ENCODE data around the gene SLC4A4. TPM values are rescaled to one million over a fixed set of nuclear protein-coding genes. Genes with fewer than 3 reads are reported as not detected.

The SLC4A4 gene
- total and polyA plus RNA-seq, 10 of the 15 experiments (the other 5 are each of a cell fraction or from before 2014, with no cell fraction given): 0.05 to 0.44 (median 0.18) TPM

DNA sequence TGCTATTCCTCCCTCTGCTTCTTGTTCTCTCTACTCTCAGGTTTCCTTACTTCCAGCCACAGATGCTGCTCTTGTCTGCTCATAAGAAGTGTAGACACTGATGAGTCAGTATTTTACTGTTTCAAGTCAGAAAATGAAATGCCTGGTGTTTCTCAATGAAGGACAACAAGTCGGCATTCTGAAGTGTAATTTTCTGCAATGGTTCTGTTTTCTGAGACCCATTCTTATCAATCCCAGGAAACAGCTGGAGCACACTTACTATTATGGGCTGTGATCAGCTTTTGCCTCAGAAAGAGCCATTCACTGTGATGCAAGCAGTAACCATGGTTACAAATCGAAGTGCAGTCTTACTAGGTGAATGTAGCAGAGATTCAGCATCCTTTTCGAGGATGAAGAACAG lies 42.0 kb downstream of the SLC4A4 start:
- no peak overlapping the region for H3K4me3 ChIP-seq
- H3K4me1 ChIP-seq (ENCODE audit: control insufficient read depth, insufficient read depth, low read length): no peaks in the 10 kb centered on the region
- no peaks in the 10 kb centered on the region for H3K27me3 ChIP-seq (replicated peaks in 1 of 2; ENCODE audit: control insufficient read depth in 2 of 2, insufficient read depth in 2 of 2, low read length in 1 of 2)
- POLR2A ChIA-PET: no interaction called here
- intact Hi-C loops (cut with micrococcal nuclease; ENCODE audit: unreplicated experiment) (no loop called here), in situ Hi-C loops (cut with MboI) (no loop called here)
- no TSS peak for BruUV-seq (replicated peaks)
- H3K36me3 ChIP-seq (ENCODE audit: control insufficient read depth in 2 of 2, insufficient read depth in 2 of 2, low read length in 1 of 2): no peaks in the 10 kb centered on the region
- H3K27ac ChIP-seq (ENCODE audit: control insufficient read depth, insufficient read depth): no peak overlapping the region
- DNase-seq (ENCODE audit: low read depth, low spot score) (no peak), FAIRE-seq (no peak), ATAC-seq (no peak)
- 28% methylated on average over 3 of the region's 3 CpGs for WGBS (ENCODE audit: insufficient coverage, insufficient replicate concordance, low lambda C conversion rate, missing lambda C conversion rate)
- no peaks in the 10 kb centered on the region for H3K79me2 ChIP-seq (ENCODE audit: control insufficient read depth, insufficient read depth, low read length)
- SMC1A ChIA-PET (ENCODE audit: uncharacterized antibody, unreplicated experiment): no interaction called here
- TF ChIP-seq MAX (IDR thresholded peaks at IDR 0.05; ENCODE audit: low read depth, low read length) (no peak), NR2C2 (IDR thresholded peaks at IDR 0.05; ENCODE audit: borderline replicate concordance, control insufficient read depth, insufficient read length, low read depth) (no peak), CBX5 (IDR thresholded peaks at IDR 0.05; ENCODE audit: low read depth) (no peak), TCF12 (IDR thresholded peaks at IDR 0.05; ENCODE audit: low read depth, low read length) (no peak), BMI1 (IDR thresholded peaks at IDR 0.05; ENCODE audit: borderline replicate concordance) (no peak), NFYB (IDR thresholded peaks at IDR 0.05; ENCODE audit: insufficient read depth, low read depth, low read length) (no peak), SMARCA5 (IDR thresholded peaks at IDR 0.05) (no peak), SP1 (IDR thresholded peaks at IDR 0.05; ENCODE audit: low read depth, low read length) (no peak), ATF2 (IDR thresholded peaks at IDR 0.05; ENCODE audit: low read length) (no peak), ZNF622 (IDR thresholded peaks at IDR 0.05) (no peak), IRF4 (IDR thresholded peaks at IDR 0.05; ENCODE audit: low read depth, low read length) (no peak), BCLAF1 (IDR thresholded peaks at IDR 0.05) (no peak), SMC3 (IDR thresholded peaks at IDR 0.05; ENCODE audit: borderline replicate concordance, low read length) (no peak), ZNF24 (IDR thresholded peaks at IDR 0.05) (no peak)
- TF ChIP-seq, protein P1, sequence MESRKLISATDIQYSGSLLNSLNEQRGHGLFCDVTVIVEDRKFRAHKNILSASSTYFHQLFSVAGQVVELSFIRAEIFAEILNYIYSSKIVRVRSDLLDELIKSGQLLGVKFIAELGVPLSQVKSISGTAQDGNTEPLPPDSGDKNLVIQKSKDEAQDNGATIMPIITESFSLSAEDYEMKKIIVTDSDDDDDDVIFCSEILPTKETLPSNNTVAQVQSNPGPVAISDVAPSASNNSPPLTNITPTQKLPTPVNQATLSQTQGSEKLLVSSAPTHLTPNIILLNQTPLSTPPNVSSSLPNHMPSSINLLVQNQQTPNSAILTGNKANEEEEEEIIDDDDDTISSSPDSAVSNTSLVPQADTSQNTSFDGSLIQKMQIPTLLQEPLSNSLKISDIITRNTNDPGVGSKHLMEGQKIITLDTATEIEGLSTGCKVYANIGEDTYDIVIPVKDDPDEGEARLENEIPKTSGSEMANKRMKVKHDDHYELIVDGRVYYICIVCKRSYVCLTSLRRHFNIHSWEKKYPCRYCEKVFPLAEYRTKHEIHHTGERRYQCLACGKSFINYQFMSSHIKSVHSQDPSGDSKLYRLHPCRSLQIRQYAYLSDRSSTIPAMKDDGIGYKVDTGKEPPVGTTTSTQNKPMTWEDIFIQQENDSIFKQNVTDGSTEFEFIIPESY (IDR thresholded peaks at IDR 0.05): no peak
- no peak overlapping the region for H3K4me2 ChIP-seq (ENCODE audit: control insufficient read depth, insufficient read depth)
- H3K9ac ChIP-seq (ENCODE audit: control insufficient read depth, insufficient read depth, low read length): no peak overlapping the region
- H2AFZ ChIP-seq (ENCODE audit: control insufficient read depth, low read depth, low read length): no peak overlapping the region
- CTCF ChIA-PET: no interaction called here
- no peaks in the 10 kb centered on the region for H4K20me1 ChIP-seq (ENCODE audit: control insufficient read depth, insufficient read depth)
- RAD21 ChIA-PET (ENCODE audit: unreplicated experiment): no interaction called here
- no peaks in the 10 kb centered on the region for H3K9me3 ChIP-seq (replicated peaks; ENCODE audit: control insufficient read depth, insufficient read depth, low read length)

Measured in GM12878 (cell line).